ENCODE measurements around the gene TSPAN9. TPM values are rescaled to one million over a fixed set of nuclear protein-coding genes. Genes with fewer than 3 reads are reported as not detected.

TSPAN9 gene
- total RNA-seq, 2 experiments from 2014 or later, result 0.15 TPM; not detected in 1

DNA sequence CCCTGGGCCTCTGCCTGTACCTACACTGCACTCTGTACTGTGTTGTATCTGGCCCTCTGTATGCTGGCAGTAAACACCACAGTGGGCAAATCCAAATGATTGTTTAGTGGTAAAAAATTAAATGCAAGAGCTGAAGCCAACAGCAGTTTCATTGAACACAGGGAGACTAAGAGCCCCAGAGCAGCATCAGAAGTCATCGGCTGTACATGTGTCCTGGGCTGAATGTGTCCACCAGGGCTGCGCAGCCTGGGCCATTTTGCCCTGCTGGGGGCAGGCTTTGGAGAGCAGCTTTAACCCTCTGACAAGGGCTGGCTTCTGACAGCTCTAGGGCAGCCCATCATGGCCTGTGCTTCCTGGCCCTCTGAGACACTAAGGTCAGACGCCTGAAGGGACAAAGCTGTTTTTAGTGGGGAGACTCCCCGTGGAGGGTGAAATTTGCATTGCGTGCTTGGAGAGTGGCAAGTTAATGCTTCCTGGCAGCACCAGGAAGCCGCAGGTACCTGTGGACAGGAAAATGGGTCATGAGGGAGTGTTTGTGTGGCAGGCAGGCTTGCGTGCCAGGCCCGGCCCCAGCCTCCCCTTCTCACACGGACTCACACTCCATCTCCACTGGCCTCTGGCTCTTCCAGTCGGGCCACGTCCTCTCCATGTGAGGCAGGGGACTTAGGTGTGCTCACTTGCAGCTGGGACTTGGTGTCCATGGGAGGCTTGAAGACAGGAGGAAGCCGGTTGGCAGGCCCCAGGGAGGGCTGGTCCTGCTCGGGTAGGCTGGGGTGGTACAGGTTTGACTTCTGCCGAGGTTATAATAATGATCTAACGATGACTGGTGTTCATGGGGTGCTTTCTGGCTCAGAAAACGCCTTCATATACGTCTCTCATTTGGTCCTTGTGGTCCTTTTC, 150.1 kb downstream of the TSPAN9 start:
- POLR2A ChIA-PET, result no interaction called here
- Mint-ChIP-seq H3K9me3 (no peaks in the 10 kb centered on the region), H3K4me3 (no peak overlapping the region), H3K27ac (no peak overlapping the region), H3K27me3 (no peaks in the 10 kb centered on the region), H3K4me1 (no peaks in the 10 kb centered on the region), H3K36me3 (ENCODE audit: low read depth) (no peaks in the 10 kb centered on the region)
- CTCF ChIA-PET, result no interaction called here
- no peak for DNase-seq

DNA sequence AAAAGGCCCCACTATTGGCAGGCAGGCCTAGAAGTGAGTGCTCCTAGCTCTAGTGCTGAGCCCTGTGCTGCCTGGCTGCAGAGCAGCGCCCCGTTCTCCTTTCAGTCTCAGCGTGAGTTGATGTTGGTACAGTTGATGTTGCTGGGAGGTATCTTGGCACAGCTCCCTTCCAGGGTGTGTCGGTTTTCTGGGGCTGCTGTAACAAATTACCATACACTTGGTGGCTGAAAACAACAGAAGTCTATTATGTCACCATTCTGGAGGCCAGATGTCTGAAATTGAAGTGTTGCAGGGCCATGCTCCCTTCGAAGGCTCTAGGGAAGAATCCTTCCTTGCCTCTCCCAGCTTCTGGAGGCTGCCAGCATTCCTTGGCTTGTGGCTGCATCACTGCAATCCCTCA, 151.4 kb downstream of the TSPAN9 start:
- ChIA-PET CTCF (no interaction called here), POLR2A (no interaction called here)
- Mint-ChIP-seq H3K9me3 (no peaks in the 10 kb centered on the region), H3K27me3 (no peaks in the 10 kb centered on the region), H3K4me3 (no peak overlapping the region), H3K36me3 (ENCODE audit: low read depth) (no peaks in the 10 kb centered on the region), H3K4me1 (no peaks in the 10 kb centered on the region), H3K27ac (no peak overlapping the region)
- DNase-seq, result no peak

DNA sequence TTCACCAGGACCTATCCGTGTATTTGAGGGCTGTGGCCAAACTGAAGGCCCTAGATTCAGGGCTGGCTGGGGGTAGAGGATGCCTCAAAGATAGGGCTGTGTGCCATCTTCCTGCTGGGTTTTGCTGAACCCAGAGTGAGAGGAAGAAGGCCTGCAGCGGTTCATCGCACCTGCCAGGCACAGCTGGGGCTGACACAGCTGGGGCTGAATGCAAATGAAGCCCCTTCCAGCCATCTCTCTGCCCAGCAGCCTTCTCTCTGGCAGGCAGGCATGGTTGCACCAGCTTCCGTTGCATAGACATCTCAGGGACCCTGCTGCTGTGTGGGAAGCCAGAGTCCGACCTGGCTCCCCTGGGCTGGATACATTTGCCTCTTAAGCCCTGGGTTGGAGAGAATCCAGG, 152.4 kb downstream of the TSPAN9 start:
- H3K4me1 Mint-ChIP-seq, result no peaks in the 10 kb centered on the region
- POLR2A ChIA-PET, result no interaction called here
- no peaks in the 10 kb centered on the region for H3K27me3 Mint-ChIP-seq
- H3K27ac Mint-ChIP-seq, result no peak overlapping the region
- H3K36me3 Mint-ChIP-seq (ENCODE audit: low read depth), result no peaks in the 10 kb centered on the region
- CTCF ChIA-PET, result no interaction called here
- no peak for DNase-seq
- H3K9me3 Mint-ChIP-seq, result no peaks in the 10 kb centered on the region
- H3K4me3 Mint-ChIP-seq, result no peak overlapping the region

DNA sequence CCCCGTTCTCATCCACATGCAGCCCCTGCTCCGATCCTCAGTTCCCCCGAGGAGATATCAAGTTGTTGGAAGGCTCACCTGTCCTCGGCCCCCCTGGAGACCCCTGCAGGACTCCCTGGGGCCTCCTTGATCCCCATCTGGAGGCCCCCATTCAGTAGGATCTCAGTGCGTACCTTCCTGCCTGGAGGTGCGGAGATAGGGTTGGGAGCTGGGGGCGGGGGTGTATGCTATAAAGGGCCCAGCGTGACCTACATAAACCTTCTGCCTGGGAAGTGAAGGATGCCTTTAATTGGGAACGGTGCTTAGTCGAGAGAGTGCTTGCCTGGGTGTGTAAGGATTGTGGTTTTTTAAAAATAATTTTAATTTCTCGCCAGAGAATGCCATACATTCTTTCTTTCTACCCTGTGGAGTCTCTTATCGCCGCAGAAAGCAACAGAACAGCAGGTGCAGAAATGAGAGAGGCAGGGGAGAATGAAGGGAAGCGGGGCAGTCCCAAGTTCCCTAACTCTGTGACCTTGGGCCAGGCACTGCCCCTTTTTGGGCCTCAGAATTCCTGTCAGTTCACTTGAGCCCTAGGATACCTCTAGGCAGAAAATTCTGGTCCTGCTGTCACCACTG, 153.7 kb downstream of the TSPAN9 start:
- CTCF ChIA-PET, result no interaction called here
- Mint-ChIP-seq H3K27me3 (no peaks in the 10 kb centered on the region), H3K4me1 (no peaks in the 10 kb centered on the region), H3K4me3 (no peak overlapping the region), H3K9me3 (no peaks in the 10 kb centered on the region), H3K36me3 (ENCODE audit: low read depth) (no peaks in the 10 kb centered on the region), H3K27ac (no peak overlapping the region)
- POLR2A ChIA-PET, result no interaction called here
- no peak for DNase-seq

DNA sequence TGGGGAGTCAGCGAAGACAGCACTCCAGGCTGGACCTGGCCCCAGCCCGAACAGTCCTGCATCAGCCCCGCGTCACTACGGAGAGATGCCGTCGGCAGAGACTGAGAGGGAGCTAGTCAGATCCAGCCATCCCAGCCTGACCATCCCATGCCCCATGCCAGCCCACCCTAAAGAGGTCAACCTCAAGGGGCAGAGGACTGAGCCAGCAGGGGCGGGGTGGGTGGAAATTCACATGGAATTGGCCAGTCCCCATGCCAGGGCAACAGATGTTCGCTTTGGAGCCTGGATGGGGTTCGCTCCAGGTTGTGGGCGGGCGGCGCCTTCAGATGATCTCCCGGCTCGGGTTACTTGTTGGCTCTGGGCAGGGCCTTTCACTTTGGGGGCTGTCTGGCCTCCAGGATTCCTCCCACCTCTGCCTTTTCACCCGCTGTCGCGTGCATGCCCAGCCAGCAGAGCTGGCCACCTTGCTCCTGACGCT, 154.3 kb downstream of the TSPAN9 start:
- H3K27me3 Mint-ChIP-seq, result no peaks in the 10 kb centered on the region
- no peaks in the 10 kb centered on the region for H3K4me1 Mint-ChIP-seq
- no peak for DNase-seq
- ChIA-PET POLR2A (no interaction called here), CTCF (no interaction called here)
- no peaks in the 10 kb centered on the region for H3K9me3 Mint-ChIP-seq
- no peaks in the 10 kb centered on the region for H3K36me3 Mint-ChIP-seq (ENCODE audit: low read depth)
- H3K4me3 Mint-ChIP-seq, result no peak overlapping the region
- no peak overlapping the region for H3K27ac Mint-ChIP-seq

DNA sequence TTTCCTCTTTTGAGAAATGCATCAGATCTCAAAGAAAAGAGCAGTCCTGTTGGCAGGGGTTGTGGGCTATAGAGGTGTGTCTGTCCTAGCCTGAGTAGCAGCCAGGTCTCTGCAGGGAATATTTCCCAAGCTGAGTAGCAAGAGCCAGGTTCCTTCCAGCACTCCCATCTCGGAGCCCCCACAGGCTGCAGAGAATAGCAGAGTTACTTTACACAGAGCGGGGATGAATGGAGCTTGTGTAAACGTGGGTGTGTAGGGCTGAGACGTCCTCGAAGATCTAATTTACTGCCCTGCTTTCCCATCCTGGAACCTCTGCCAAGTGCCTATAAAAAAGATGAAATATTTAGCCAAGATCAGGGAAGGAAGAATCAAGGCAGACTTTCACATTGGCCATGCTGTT, 156.6 kb downstream of the TSPAN9 start:
- no peak for DNase-seq
- ChIA-PET POLR2A (no interaction called here), CTCF (no interaction called here)
- H3K27me3 Mint-ChIP-seq, result no peaks in the 10 kb centered on the region
- no peaks in the 10 kb centered on the region for H3K9me3 Mint-ChIP-seq
- H3K4me1 Mint-ChIP-seq, result no peaks in the 10 kb centered on the region
- H3K36me3 Mint-ChIP-seq (ENCODE audit: low read depth), result no peaks in the 10 kb centered on the region
- no peak overlapping the region for H3K27ac Mint-ChIP-seq
- H3K4me3 Mint-ChIP-seq, result no peak overlapping the region

DNA sequence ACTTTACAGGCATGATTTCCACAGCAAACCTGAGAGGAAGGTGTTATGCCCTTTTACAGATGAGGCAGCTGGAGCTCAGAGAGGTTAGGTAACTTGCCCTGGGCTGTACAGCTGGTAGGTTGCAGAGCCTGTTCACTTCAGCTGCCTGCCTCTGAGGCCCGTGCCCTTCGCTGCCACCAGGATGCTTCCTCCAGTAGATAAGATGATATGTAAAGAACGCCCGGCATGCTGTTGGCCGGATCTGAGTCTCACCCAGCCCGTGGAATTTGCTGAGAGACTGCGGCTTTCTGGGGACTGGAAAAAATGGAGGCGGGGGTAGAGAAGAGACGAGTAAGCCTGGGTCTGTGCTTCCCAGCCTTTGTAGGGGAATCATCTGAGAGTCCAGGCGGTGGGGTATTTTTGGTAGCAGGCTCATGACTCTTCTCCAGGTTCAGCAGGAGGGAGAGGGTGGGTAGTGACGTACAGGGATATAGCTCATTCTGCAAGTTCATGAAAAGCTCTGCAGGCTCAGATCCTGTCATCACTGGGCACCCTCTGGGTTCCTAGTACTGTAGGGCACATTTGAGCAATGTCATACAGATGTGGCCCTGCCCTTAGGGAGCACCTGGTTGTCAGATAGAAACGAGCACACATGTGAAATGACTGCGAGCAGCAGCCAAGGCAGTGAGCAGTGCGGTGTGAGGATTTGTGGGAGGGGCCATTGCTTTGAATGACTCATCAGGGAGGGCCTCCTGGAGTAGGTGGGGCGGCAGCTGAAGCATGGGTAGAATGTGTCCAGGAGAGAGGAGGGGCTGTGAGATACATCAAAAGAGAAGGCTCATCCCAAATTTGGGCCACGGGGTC, 159.4 kb downstream of the TSPAN9 start:
- no peaks in the 10 kb centered on the region for H3K9me3 Mint-ChIP-seq
- H3K27ac Mint-ChIP-seq, result no peak overlapping the region
- no peaks in the 10 kb centered on the region for H3K27me3 Mint-ChIP-seq
- H3K4me1 Mint-ChIP-seq, result no peaks in the 10 kb centered on the region
- no peak overlapping the region for H3K4me3 Mint-ChIP-seq
- POLR2A ChIA-PET, result no interaction called here
- H3K36me3 Mint-ChIP-seq (ENCODE audit: low read depth), result no peaks in the 10 kb centered on the region
- CTCF ChIA-PET, result interaction anchor here (1.4 kb wide), 1 partner anchor 11 kb away, joined by 5 read pairs; no protein-coding TSS in a partner anchor
- no peak for DNase-seq

DNA sequence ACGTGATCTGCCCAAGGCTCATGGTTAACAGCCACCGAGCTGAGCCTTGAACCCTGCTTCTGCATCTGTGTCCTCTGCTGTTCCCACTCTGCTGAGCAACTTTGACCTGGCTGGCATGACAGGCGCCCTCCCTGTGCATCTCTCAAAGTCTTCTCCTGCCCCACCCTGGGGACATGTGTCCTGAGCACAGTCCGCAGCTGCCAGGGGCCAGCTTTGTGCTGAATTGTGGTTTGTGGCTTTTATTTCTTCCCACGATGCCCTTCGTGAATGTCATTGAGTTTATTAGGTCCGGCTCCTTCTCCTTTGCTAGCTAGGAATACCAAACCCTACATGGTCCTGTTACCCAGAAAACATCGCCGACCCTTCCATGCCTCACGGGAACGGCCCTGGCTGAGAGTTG, 161.0 kb downstream of the TSPAN9 start:
- no peaks in the 10 kb centered on the region for H3K36me3 Mint-ChIP-seq (ENCODE audit: low read depth)
- no peaks in the 10 kb centered on the region for H3K9me3 Mint-ChIP-seq
- POLR2A ChIA-PET, result no interaction called here
- H3K4me1 Mint-ChIP-seq, result no peaks in the 10 kb centered on the region
- no peak for DNase-seq
- CTCF ChIA-PET, result interaction anchor here (0.7 kb wide), 1 partner anchor 37 kb away, joined by 3 read pairs; no protein-coding TSS in a partner anchor
- H3K27me3 Mint-ChIP-seq, result no peaks in the 10 kb centered on the region
- H3K4me3 Mint-ChIP-seq, result no peak overlapping the region
- no peak overlapping the region for H3K27ac Mint-ChIP-seq

DNA sequence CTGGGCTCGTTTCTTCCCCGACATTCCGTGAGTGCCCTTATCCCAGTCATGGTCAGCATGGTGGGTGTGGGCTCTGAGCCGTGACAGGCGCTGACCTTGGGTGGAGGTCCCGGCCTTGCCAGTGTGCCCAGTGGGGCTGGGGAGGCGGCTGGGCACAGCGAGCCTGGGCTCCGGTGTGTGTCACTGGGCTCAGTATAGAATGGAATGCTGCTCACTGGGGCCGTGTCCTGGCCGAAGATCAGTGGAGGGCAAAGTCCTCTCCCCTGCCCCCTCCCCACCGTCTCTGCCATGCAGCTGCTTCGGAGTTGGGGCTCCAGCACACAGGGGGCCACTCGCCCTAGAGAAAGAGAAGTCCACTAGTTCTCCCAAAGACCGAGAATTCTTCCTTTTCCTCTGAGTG, 164.4 kb downstream of the TSPAN9 start:
- ChIA-PET POLR2A (no interaction called here), CTCF (no interaction called here)
- Mint-ChIP-seq H3K4me3 (no peak overlapping the region), H3K4me1 (no peaks in the 10 kb centered on the region), H3K9me3 (no peaks in the 10 kb centered on the region), H3K27ac (no peak overlapping the region), H3K36me3 (ENCODE audit: low read depth) (no peaks in the 10 kb centered on the region), H3K27me3 (no peaks in the 10 kb centered on the region)
- DNase-seq, result no peak

DNA sequence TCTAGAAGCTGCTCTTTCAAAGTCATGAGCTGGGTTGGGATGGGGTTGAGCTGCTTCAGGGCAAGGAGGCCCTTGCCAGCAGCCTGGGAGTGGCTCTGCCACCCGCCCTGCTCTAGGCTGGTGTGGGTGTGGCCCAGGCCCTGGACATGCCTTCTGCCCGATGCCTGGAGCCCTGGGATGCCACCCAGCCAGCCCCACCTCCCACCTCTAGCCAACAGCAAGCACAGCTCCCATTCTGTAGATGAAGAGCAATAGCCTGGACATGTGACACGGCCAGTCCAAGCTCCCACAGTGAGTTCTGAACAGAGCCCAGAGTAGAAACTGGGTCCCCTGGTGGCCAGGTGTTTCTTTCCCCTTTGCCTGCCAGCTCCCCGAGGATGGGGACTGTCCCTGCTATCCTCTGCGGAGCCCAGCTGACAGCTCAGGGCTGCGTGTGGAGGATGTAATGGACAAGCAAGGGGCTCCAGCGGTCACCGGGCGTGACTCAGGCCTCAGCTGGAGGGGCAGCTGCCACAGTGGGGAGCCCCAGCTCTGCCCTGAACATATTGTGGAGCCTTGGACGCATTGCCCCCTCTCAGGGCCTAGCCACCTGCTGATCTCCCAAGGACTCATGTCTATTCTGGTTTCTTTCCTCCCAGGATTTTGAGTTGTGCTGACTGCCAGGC, 165.2 kb downstream of the TSPAN9 start:
- H3K4me1 Mint-ChIP-seq, result no peaks in the 10 kb centered on the region
- H3K4me3 Mint-ChIP-seq, result no peak overlapping the region
- no peaks in the 10 kb centered on the region for H3K9me3 Mint-ChIP-seq
- no peak for DNase-seq
- no peak overlapping the region for H3K27ac Mint-ChIP-seq
- H3K36me3 Mint-ChIP-seq (ENCODE audit: low read depth), result no peaks in the 10 kb centered on the region
- ChIA-PET CTCF (no interaction called here), POLR2A (no interaction called here)
- H3K27me3 Mint-ChIP-seq, result no peaks in the 10 kb centered on the region

DNA sequence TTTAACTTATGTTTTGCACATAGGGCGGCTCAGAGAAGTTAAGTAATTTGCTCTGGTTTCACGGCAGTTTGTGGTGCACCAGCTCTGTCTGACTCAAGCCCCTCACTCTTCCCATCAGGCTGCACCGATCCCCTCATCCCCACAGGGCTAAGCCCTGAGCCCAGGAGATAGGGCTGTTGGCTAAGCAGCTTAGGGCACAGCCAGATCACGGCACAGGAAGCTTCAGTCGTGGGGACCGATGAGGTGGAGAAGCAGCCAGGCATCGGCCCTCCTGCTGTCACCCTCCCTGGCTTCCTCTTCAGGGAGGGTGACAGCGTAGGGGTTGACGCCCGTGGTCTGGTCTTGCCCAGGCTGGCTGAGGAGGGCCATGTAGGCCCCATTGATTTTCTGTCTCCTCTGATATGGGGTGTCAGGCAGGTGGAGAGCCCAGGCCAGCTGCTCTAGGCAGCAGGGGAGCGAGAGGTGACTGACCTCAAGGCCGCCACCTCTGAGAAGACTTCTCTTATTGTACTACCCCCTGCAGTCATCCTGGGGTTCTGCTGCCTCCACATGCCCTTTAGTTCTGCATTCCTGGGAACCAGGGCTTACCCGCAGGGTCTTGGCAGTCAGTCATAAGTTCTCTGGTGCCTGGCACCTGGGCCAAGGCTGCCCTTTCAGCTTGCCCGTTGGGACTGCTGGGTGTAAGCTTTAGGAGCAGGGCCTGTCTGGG, 166.4 kb downstream of the TSPAN9 start:
- DNase-seq, result no peak
- Mint-ChIP-seq H3K27me3 (peaks cover 1% of the 10 kb centered on the region), H3K36me3 (ENCODE audit: low read depth) (no peaks in the 10 kb centered on the region), H3K27ac (no peak overlapping the region), H3K4me1 (no peaks in the 10 kb centered on the region), H3K4me3 (no peak overlapping the region), H3K9me3 (no peaks in the 10 kb centered on the region)
- CTCF ChIA-PET, result no interaction called here
- POLR2A ChIA-PET, result no interaction called here

DNA sequence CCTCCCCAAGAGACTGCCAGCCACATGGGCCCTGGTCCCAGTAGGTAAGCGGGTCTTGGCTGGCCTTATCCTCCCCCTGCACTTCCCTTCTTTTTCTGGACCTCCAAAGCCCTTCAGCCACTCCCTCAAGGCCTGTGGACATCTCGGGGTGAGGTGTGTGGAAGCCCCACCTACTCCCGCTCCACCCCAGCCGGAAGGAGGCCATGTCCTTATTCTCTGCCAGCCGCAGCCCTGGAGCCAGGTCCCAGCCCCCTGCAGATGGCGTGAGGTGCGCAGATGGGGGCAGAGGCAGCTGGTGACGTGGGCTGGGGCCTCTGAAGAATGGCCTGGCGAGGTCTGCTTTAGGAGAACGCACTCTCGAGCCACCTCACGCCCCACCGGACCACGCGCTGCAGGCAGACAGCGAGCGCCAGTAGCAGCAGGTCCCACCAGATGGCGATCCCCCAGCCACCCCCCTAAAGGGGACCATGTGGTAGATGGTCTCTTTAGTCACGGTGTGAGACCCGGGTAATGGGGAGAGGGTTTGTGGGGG, 167.1 kb downstream of the TSPAN9 start:
- no peak for DNase-seq
- no peaks in the 10 kb centered on the region for H3K36me3 Mint-ChIP-seq (ENCODE audit: low read depth)
- H3K4me3 Mint-ChIP-seq, result no peak overlapping the region
- no peaks in the 10 kb centered on the region for H3K9me3 Mint-ChIP-seq
- H3K4me1 Mint-ChIP-seq, result peaks cover 4% of the 10 kb centered on the region
- CTCF ChIA-PET, result no interaction called here
- no peak overlapping the region for H3K27ac Mint-ChIP-seq
- POLR2A ChIA-PET, result no interaction called here
- peaks cover 1% of the 10 kb centered on the region for H3K27me3 Mint-ChIP-seq
